Ovary (tissue), 9 donors: ENCODE measurements around the gene CLIC4. TPM values are rescaled to one million over a fixed set of nuclear protein-coding genes. Genes with fewer than 3 reads are reported as not detected.

Source experiments
- DNase-seq, 5 donors: peaks; one replicate each; pipeline ENCODE4 v3.0.0-alpha.2; 2019 to 2020
- H3K27ac ChIP-seq, 2 donors: fragments of 200-600 bp; one replicate each; pipeline versions ENCODE4 v1.5.1 to v1.8.0; 2019 to 2022
- H3K27me3 ChIP-seq: fragments of 200-600 bp; one replicate; pipeline ENCODE4 v1.8.0; 2022
- H3K36me3 ChIP-seq: fragments of 200-600 bp; sonication (generic); one replicate; pipeline ENCODE4 v1.5.1; 2019
- H3K4me1 ChIP-seq: one replicate; pipeline ENCODE4 v1.8.1; 2013; ENCODE audit warnings: mild to moderate bottlenecking, moderate library complexity; ENCODE audit not compliant: insufficient read depth
- H3K4me3 ChIP-seq: fragments of 200-600 bp; sonication (generic); one replicate; pipeline ENCODE4 v1.5.1; 2017
- H3K9me3 ChIP-seq, 2 donors: fragments of 200-600 bp in 1 of 2; sonication (generic) in 1 of 2; one replicate each; pipeline versions ENCODE4 v1.5.1 to v1.8.1; 2013 to 2019; ENCODE audit warnings: mild to moderate bottlenecking in 1 of 2, moderate library complexity in 1 of 2
- EP300 ChIP-seq: sonication (generic); formaldehyde crosslinking; IDR thresholded peaks from one replicate; pipeline ENCODE4 v1.6.1; 2017; ENCODE audit warnings: antibody characterized with exemption
- POLR2A ChIP-seq: fragments of 450-650 bp; IDR thresholded peaks from one replicate; pipeline ENCODE4 v1.6.1; 2017; ENCODE audit warnings: antibody characterized with exemption, mild to moderate bottlenecking, moderate library complexity
- WGBS, 3 donors: extraction: QIAGEN DNeasy Blood & Tissue Kit in 1 of 3; methylation state at CpG; one replicate each; pipeline versions ENCODE4 v1.1.5 to v1.1.7; 2013 to 2017; 5-methylcytosine and 5-hydroxymethylcytosine counted together
- intact Hi-C, 4 donors: fragments of 100-400 bp; cut with DNase I; formaldehyde crosslinking; loops; one replicate each; pipeline versions ENCODE4 v1.11.0 to v1.15.1; 2022 to 2023
- polyA plus RNA-seq, 2 donors: library from polyadenylated mRNA; stranded (reverse); fragments of 200-250 nt in 1 of 2; fragments of 350-450 nt in 1 of 2; fragmentation: Illumina TruSeq in 1 of 2; extraction: RNeasy Lipid Tissue Mini Kit (QIAGEN cat#74804) in 1 of 2; gene quantifications; one replicate each; pipeline ENCODE4 v1.2.3, GENCODE V29; 2013 to 2014
- total RNA-seq, 7 donors: library from RNA; depleted of rRNA in 2 of 7; stranded (reverse); fragments of >200 nt in 2 of 7; fragmentation: NEBNext Ultra II Directional in 3 of 7; extraction: Animal tissue kit (Norgen Biotek cat#: 25700) in 3 of 7; gene quantifications; one replicate each; pipeline versions ENCODE4 v1.1.0 to v1.2.4, GENCODE V29; 2016 to 2023
- TF ChIP-seq, protein P1 (sequence below), 3 donors: fragments of 450-650 bp in 2 of 3; fragments of 200-600 bp in 1 of 3; IDR thresholded peaks; one replicate each; pipeline versions ENCODE4 v1.5.1 to v1.8.0; 2016 to 2022; ENCODE audit warnings: antibody characterized with exemption in 3 of 3, mild to moderate bottlenecking in 1 of 3
- donor health status: DM: no; HTN: no; CAD: no; lungs with moderate emphysema.
- donor health status: DM: no; HTN: no; CAD: no.
- donor health status: Bipolar disorder and iron deficiency.
- donor health status: DM: yes; HTN: yes; CAD: no.
- donor health status: DM: no; HTN: no; CAD: no.
- donor health status: DM: yes; HTN: yes; CAD: no.

CLIC4 gene
- total and polyA plus RNA-seq, 9 donors, result 53.6 to 209 (median 125) TPM

GRCh38 chr1:24724345-24725208 is 20.7 kb upstream of the CLIC4 start:
- intact Hi-C loops, result no loop called here
- H3K9me3 ChIP-seq, result no peaks in the 10 kb centered on the region
- peak; percentile 44 to 69 (median 67) for DNase-seq
- 30 to 45% (median 31%) methylated on average over 13 of the region's 13 CpGs for WGBS, 3 donors
- peaks cover 2% of the 10 kb centered on the region for H3K4me1 ChIP-seq
- no peaks in the 10 kb centered on the region for H3K27me3 ChIP-seq
- peak overlapping the region in 1 of 2 donors; percentile 53 for H3K27ac ChIP-seq
- H3K36me3 ChIP-seq, result no peaks in the 10 kb centered on the region
- H3K4me3 ChIP-seq, result no peak overlapping the region
- TF ChIP-seq POLR2A (no peak), EP300 (no peak)
- TF ChIP-seq, protein P1, sequence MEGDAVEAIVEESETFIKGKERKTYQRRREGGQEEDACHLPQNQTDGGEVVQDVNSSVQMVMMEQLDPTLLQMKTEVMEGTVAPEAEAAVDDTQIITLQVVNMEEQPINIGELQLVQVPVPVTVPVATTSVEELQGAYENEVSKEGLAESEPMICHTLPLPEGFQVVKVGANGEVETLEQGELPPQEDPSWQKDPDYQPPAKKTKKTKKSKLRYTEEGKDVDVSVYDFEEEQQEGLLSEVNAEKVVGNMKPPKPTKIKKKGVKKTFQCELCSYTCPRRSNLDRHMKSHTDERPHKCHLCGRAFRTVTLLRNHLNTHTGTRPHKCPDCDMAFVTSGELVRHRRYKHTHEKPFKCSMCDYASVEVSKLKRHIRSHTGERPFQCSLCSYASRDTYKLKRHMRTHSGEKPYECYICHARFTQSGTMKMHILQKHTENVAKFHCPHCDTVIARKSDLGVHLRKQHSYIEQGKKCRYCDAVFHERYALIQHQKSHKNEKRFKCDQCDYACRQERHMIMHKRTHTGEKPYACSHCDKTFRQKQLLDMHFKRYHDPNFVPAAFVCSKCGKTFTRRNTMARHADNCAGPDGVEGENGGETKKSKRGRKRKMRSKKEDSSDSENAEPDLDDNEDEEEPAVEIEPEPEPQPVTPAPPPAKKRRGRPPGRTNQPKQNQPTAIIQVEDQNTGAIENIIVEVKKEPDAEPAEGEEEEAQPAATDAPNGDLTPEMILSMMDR (IDR thresholded peaks at IDR 0.05), result no peak

- peak overlapping the region in 1 of 2 donors; percentile 53 for H3K27ac ChIP-seq
- DNase-seq, result no peak
- H3K36me3 ChIP-seq, result no peaks in the 10 kb centered on the region
- 33 to 40% (median 35%) methylated on average over 5 of the region's 5 CpGs for WGBS, 3 donors
- intact Hi-C loops, result no loop called here
- H3K4me1 ChIP-seq, result peaks cover 2% of the 10 kb centered on the region
- H3K4me3 ChIP-seq, result no peak overlapping the region
- no peaks in the 10 kb centered on the region for H3K27me3 ChIP-seq
- H3K9me3 ChIP-seq, result no peaks in the 10 kb centered on the region
- TF ChIP-seq EP300, result no peak
- TF ChIP-seq, protein P1 (IDR thresholded peaks at IDR 0.05), result no peak
- no peak for TF ChIP-seq POLR2A
Observed at GRCh38 chr1:24725209-24725651, 20.0 kb upstream of the CLIC4 start.

DNA sequence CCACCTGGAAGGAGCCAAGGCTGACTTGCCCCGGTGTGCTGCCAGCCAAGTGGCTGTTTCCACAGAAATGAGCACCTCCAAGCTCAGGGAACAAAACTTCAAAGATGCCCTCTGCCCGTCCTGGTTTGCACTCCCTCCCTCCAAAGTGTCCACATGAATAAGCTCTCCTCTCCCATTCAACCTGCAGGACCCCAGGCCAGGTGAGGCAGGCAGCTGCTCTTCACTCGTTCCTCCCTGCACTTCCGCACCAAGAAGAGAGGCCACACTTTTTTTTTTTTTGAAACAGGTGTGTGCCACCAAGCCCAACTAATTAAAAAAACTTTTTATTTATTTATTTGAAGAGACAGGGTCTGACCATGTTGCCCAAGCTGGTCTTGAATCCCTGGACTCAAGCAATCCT is 18.5 kb upstream of the CLIC4 start:
- peak overlapping the region; percentile 32 to 74 for H3K27ac ChIP-seq
- no peak overlapping the region for H3K4me3 ChIP-seq
- peaks cover 5% of the 10 kb centered on the region for H3K4me1 ChIP-seq
- no peaks in the 10 kb centered on the region for H3K27me3 ChIP-seq
- DNase-seq, result no peak
- H3K9me3 ChIP-seq, result no peaks in the 10 kb centered on the region
- H3K36me3 ChIP-seq, result no peaks in the 10 kb centered on the region
- intact Hi-C loops, result no loop called here
- 82 to 92% (median 88%) methylated on average over 4 of the region's 4 CpGs for WGBS, 3 donors
- TF ChIP-seq, protein P1 (IDR thresholded peaks at IDR 0.05), result no peak
- TF ChIP-seq EP300, result no peak
- TF ChIP-seq POLR2A, result no peak

DNA sequence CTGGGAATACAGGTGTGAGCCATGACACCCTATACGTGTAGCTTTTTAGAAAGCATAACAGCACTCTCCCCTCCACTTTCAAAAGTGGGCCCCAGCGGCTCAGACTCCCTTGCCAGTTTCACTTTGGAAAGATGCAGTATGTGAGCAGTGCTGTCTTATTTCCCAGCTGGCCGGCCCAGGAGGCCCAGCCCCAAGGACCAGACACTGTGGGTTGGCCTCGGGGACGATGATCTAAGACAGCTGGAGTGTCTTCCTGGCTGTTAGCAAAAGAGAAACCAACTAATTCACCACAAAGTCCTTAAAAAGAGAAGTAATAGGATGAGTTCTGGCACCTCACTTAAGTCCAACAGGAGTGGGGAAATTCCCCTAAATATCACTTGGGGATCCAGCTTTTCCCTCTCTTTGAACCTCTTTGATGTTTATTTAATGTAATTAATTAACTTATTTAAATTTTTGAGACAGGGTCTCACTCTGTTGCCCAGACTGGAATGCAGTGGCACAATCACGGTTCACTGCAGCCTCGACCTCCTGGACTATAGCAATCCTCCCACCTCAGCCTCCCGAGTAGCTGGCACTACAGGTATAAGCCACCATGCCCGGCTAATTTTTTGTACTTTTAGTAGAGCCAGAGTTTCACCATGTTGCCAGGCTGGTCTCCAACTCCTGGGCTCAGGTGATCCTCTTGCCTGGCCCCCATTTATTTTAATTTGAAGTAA is 17.6 kb upstream of the CLIC4 start:
- WGBS, 3 donors, result 17 to 27% (median 18%) methylated on average over 9 of the region's 9 CpGs
- peaks cover 5% of the 10 kb centered on the region for H3K4me1 ChIP-seq
- no peak overlapping the region for H3K4me3 ChIP-seq

More for the DNA sequence above, 17.6 kb upstream of the CLIC4 start:
- Histone ChIP-seq H3K27me3 (no peaks in the 10 kb centered on the region), H3K27ac (peak overlapping the region; percentile 32 to 74), H3K36me3 (no peaks in the 10 kb centered on the region), H3K9me3 (no peaks in the 10 kb centered on the region)
- peak; percentile 73 to 89 (median 83) for DNase-seq
- TF ChIP-seq EP300, result no peak
- TF ChIP-seq, protein P1 (IDR thresholded peaks at IDR 0.05), result no peak
- TF ChIP-seq POLR2A, result no peak
- intact Hi-C loops, result no loop called here
